Natural killer cell (primary cell): Measurements from ENCODE around the gene TBC1D22A. TPM values are rescaled to one million over a fixed set of nuclear protein-coding genes. Genes with fewer than 3 reads are reported as not detected.

Source experiments
- ATAC-seq, 3 donors: fragments of 150-1000 bp in 2 of 3; fragments of 200-7000 bp in 1 of 3; cut with Tn5 transposase; 1 replicate in 1 of 3; 2 replicates in 2 of 3; pipeline ENCODE4 v1.10.0; 2021; ENCODE audit warnings: mild to moderate bottlenecking in 2 of 3, moderate library complexity in 2 of 3
- DNase-seq, 2 donors: peaks; one replicate each; pipeline versions ENCODE4 v3.0.0 to v3.0.0-alpha.2; 2013 to 2021; ENCODE audit warnings: mixed read lengths in 1 of 2
- H3K27ac ChIP-seq: one replicate; pipeline ENCODE4 v1.5.1; 2013; ENCODE audit warnings: mild to moderate bottlenecking, low read length
- H3K27me3 ChIP-seq: one replicate; pipeline ENCODE4 v1.6.1; 2013; ENCODE audit warnings: low read length; ENCODE audit not compliant: control insufficient read depth, insufficient read depth
- H3K36me3 ChIP-seq: one replicate; pipeline ENCODE4 v1.6.1; 2013; ENCODE audit warnings: low read length; ENCODE audit not compliant: control insufficient read depth, insufficient read depth
- H3K4me1 ChIP-seq: one replicate; pipeline ENCODE4 v1.6.1; 2013; ENCODE audit warnings: low read length; ENCODE audit not compliant: control insufficient read depth, insufficient read depth
- H3K4me3 ChIP-seq: one replicate; pipeline ENCODE4 v1.5.1; 2013; ENCODE audit warnings: low read length
- H3K9me3 ChIP-seq: one replicate; pipeline ENCODE4 v1.6.1; 2013; ENCODE audit warnings: low read length; ENCODE audit not compliant: control insufficient read depth, insufficient read depth
- H3K27ac Mint-ChIP-seq, 2 donors: one replicate each; pipeline ENCODE4 v1.8.0; 2022; ENCODE audit warnings: mild to moderate bottlenecking in 2 of 2, mixed read lengths in 2 of 2, moderate library complexity in 1 of 2
- H3K27me3 Mint-ChIP-seq, 2 donors: one replicate each; pipeline ENCODE4 v1.8.0; 2022; ENCODE audit warnings: low read depth in 2 of 2, mixed read lengths in 2 of 2
- H3K36me3 Mint-ChIP-seq: one replicate; pipeline ENCODE4 v1.8.0; 2022; ENCODE audit warnings: mixed read lengths
- H3K4me1 Mint-ChIP-seq, 2 donors: one replicate each; pipeline ENCODE4 v1.8.0; 2022; ENCODE audit warnings: mixed read lengths in 2 of 2
- H3K4me3 Mint-ChIP-seq: one replicate; pipeline ENCODE4 v1.8.0; 2022; ENCODE audit warnings: mild to moderate bottlenecking, moderate library complexity, mixed read lengths
- H3K9me3 Mint-ChIP-seq, 2 donors: one replicate each; pipeline ENCODE4 v1.8.0; 2022; ENCODE audit warnings: mixed read lengths in 2 of 2
- WGBS: methylation state at CpG from one replicate; pipeline ENCODE4 v1.1.7; 2013; ENCODE audit warnings: missing lambda C conversion rate; ENCODE audit not compliant: insufficient coverage; 5-methylcytosine and 5-hydroxymethylcytosine counted together
- intact Hi-C: fragments of 100-400 bp; cut with micrococcal nuclease; formaldehyde crosslinking; loops from one replicate; pipeline ENCODE4 v1.14.2; 2022
- total RNA-seq, 4 donors: library from RNA; stranded (reverse); fragments of 120-200 nt in 1 of 4; gene quantifications; one replicate each; pipeline versions ENCODE4 v1.2.3 to v1.2.4, GENCODE V29; 2013 to 2022
- TF ChIP-seq, protein P1 (sequence below): fragments of 200-600 bp; IDR thresholded peaks from one replicate; pipeline ENCODE4 v1.8.0; 2022; ENCODE audit warnings: antibody characterized with exemption

TBC1D22A gene
- total RNA-seq, 3 donors from 2014 or later (not counting 1 experiment from before 2014, with no cell fraction given): 47.4 to 53.7 (median 53.2) TPM

DNA sequence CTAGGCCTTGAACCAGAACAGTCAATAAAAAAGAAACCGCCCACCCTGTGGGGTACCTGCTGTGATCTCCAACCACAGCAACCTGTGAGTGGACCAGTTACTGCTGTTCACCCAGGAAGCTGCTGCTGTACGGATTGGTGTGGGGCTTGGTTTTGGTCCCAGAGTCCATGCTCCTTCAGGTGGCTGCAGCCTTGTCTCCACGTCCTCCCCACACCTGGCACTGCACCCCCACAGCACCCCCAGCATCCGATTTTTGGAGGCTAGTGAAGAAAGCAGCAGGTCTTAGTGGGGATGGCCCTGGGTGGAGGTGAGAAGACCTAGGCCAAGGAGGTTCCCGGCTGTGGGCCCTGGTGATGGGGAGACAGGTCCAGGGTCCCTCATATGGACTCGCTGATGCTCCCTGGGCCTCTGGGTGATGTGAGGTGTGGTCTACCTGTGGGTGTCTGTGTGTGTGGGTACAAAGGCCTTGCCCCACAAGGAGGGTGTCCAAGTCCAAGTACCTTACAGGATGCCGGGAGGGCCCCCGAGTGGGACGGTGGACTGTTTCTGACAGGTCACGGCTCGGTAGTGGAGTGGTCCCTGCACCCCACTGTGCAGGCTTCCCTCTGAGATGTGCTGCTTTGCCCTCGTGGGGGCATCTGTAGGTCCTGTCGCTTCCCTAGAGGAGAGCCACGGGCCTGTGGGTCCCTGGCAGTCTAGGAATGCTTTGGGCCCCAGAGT lies 283.4 kb downstream of the TBC1D22A start:
- Histone ChIP-seq H3K4me3 (no peak overlapping the region), H3K27me3 (no peaks in the 10 kb centered on the region), H3K4me1 (peaks cover 36% of the 10 kb centered on the region), H3K36me3 (no peaks in the 10 kb centered on the region), H3K27ac (no peak overlapping the region), H3K9me3 (no peaks in the 10 kb centered on the region)
- ATAC-seq: no peak
- no peaks in the 10 kb centered on the region for H3K9me3 Mint-ChIP-seq
- no peak for DNase-seq
- H3K27ac Mint-ChIP-seq: no peak overlapping the region
- peaks cover 74 to 86% of the 10 kb centered on the region in 2 donors for H3K4me1 Mint-ChIP-seq
- H3K36me3 Mint-ChIP-seq: no peaks in the 10 kb centered on the region
- TF ChIP-seq, protein P1, sequence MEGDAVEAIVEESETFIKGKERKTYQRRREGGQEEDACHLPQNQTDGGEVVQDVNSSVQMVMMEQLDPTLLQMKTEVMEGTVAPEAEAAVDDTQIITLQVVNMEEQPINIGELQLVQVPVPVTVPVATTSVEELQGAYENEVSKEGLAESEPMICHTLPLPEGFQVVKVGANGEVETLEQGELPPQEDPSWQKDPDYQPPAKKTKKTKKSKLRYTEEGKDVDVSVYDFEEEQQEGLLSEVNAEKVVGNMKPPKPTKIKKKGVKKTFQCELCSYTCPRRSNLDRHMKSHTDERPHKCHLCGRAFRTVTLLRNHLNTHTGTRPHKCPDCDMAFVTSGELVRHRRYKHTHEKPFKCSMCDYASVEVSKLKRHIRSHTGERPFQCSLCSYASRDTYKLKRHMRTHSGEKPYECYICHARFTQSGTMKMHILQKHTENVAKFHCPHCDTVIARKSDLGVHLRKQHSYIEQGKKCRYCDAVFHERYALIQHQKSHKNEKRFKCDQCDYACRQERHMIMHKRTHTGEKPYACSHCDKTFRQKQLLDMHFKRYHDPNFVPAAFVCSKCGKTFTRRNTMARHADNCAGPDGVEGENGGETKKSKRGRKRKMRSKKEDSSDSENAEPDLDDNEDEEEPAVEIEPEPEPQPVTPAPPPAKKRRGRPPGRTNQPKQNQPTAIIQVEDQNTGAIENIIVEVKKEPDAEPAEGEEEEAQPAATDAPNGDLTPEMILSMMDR: no peak
- WGBS: 97% methylated on average over 13 of the region's 14 CpGs
- intact Hi-C loops: no loop called here
- H3K27me3 Mint-ChIP-seq: no peaks in the 10 kb centered on the region
- H3K4me3 Mint-ChIP-seq: no peak overlapping the region

DNA sequence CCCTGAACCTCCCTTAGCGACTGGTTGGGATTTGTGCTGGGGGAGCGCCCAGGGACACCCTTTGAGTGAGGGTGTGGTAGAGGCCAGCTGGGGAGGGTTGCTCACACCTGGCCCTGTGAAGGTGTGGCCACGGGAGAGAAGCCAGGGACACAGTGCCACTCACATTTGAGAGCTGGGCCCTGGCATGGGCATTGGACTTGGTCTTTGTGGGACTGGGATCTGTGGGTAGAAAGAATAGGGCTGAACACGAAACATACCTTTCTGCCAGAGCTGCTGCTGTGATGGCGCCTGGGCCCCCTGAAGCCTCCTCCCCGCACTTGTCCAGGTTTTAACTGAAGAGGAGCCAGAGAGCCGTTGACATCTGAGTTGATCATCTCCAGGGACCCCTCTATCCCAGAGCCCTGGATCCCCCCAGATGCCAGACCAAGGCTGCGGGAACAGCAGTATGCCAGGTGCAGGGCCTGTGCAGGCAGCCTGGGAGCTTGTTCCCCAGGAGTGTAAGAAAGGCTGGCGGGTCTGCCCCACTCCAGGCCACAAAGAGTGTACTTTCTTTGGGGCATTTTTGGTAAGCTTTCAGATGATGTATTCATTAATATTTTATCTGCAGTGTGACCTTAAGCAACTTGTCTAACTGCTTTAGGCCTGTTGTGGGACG lies 284.1 kb downstream of the TBC1D22A start:
- Histone ChIP-seq H3K36me3 (no peaks in the 10 kb centered on the region), H3K4me1 (peaks cover 36% of the 10 kb centered on the region), H3K27me3 (no peaks in the 10 kb centered on the region), H3K4me3 (no peak overlapping the region), H3K27ac (no peak overlapping the region), H3K9me3 (no peaks in the 10 kb centered on the region)
- WGBS: 78% methylated on average over 10 of the region's 10 CpGs
- ATAC-seq (no peak), DNase-seq (no peak)
- no peaks in the 10 kb centered on the region for H3K27me3 Mint-ChIP-seq
- intact Hi-C loops: no loop called here
- H3K27ac Mint-ChIP-seq: peak overlapping the region in 1 of 2 donors; percentile 50
- no peaks in the 10 kb centered on the region for H3K9me3 Mint-ChIP-seq
- peaks cover 69 to 82% of the 10 kb centered on the region in 2 donors for H3K4me1 Mint-ChIP-seq
- no peak overlapping the region for H3K4me3 Mint-ChIP-seq
- H3K36me3 Mint-ChIP-seq: no peaks in the 10 kb centered on the region
- TF ChIP-seq, protein P1: no peak

DNA sequence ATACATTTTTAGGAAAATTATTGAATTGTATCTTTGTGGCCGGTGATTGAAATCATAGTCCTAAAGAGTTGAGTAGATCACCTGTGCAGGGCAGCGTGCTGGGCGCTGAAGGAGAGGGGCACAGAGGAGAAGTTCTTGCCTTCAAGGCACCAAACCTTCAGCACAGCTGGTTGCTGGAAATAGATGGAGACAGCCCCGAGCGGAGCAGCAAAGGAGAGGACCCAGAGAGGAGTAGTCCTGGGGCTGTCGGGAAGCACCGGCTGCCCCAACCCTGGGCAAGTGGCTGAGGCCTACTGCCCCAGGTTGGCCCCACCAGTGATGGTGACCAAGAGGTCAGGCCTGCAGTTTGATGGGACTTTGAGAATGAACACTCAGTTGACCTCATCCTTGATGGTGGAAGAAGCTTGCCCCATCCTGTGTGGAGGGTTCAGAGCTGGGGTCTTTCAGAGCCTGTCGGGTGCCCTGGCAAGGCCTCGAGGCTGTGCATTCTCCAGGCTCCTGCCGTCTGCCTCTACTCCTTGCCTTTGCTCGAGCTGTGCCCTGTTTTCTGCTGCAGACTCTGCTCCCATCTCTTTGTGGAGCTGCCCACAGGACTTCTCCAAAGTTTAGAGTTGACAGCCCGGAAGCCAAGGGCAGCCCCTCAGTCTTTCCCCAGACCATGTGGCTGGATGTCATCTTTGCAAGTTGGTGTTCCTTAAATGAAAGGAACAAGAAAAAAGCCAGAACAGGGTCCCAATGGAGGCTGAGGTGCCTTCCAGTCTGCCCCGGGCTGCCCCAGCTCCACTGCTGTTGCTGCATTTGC lies 285.1 kb downstream of the TBC1D22A start:
- Histone ChIP-seq H3K27ac (no peak overlapping the region), H3K4me1 (peaks cover 36% of the 10 kb centered on the region), H3K27me3 (no peaks in the 10 kb centered on the region), H3K9me3 (no peaks in the 10 kb centered on the region), H3K36me3 (no peaks in the 10 kb centered on the region), H3K4me3 (no peak overlapping the region)
- ATAC-seq (no peak), DNase-seq (no peak)
- TF ChIP-seq, protein P1: no peak
- peak overlapping the region; percentile 50 to 59 for H3K27ac Mint-ChIP-seq
- peaks cover 65 to 81% of the 10 kb centered on the region in 2 donors for H3K4me1 Mint-ChIP-seq
- no peaks in the 10 kb centered on the region for H3K36me3 Mint-ChIP-seq
- intact Hi-C loops: no loop called here
- no peaks in the 10 kb centered on the region for H3K9me3 Mint-ChIP-seq
- 95% methylated on average over 13 of the region's 13 CpGs for WGBS
- H3K27me3 Mint-ChIP-seq: no peaks in the 10 kb centered on the region
- no peak overlapping the region for H3K4me3 Mint-ChIP-seq
